ENCODE data around the gene DHX36.

Gene DHX36

DNA sequence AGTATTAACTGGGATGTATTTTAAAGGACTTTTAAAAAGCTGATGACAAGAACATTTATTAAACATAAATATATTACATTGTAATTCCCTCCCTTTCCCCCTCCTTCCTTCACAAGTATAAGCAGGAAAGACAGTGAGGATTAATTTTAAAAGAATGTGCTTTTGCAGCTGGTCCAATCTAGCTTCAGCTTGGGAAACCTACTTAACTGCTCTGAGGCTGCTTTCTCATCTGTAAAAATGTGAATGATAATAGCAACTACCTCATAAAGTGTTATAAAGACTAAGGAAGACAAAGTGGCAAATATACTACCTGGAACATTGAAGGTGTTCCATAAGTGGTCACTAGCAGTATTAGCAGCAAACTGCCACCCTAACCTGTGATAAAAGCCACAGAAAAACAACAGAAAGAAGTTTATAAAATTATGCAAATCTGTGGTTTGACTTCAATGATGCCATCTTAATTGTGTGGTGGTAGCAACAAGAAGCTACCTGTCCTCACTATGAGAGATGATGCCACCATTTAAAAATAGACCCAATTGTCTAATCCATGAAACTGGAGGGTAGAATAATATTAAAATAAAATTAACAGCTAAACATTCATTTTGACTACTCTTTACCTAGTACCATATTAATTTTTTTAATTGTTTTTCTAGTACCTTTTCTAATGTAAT, 20.0 kb downstream of the DHX36 start:
- no peak overlapping the region for H3K4me3 ChIP-seq (ENCODE audit: low read depth, low read length)
- TF ChIP-seq, protein P1, sequence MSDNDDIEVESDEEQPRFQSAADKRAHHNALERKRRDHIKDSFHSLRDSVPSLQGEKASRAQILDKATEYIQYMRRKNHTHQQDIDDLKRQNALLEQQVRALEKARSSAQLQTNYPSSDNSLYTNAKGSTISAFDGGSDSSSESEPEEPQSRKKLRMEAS (IDR thresholded peaks at IDR 0.05; ENCODE audit: low read depth, low read length) = no peak
- TF ChIP-seq MYC (IDR thresholded peaks at IDR 0.05; ENCODE audit: low read depth, low read length) (no peak), POLR2A (IDR thresholded peaks at IDR 0.05; ENCODE audit: extremely low read depth, insufficient read length) (no peak)
- TF ChIP-seq, protein P2, sequence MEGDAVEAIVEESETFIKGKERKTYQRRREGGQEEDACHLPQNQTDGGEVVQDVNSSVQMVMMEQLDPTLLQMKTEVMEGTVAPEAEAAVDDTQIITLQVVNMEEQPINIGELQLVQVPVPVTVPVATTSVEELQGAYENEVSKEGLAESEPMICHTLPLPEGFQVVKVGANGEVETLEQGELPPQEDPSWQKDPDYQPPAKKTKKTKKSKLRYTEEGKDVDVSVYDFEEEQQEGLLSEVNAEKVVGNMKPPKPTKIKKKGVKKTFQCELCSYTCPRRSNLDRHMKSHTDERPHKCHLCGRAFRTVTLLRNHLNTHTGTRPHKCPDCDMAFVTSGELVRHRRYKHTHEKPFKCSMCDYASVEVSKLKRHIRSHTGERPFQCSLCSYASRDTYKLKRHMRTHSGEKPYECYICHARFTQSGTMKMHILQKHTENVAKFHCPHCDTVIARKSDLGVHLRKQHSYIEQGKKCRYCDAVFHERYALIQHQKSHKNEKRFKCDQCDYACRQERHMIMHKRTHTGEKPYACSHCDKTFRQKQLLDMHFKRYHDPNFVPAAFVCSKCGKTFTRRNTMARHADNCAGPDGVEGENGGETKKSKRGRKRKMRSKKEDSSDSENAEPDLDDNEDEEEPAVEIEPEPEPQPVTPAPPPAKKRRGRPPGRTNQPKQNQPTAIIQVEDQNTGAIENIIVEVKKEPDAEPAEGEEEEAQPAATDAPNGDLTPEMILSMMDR (IDR thresholded peaks at IDR 0.05; ENCODE audit: low read depth, low read length) = no peak

DNA sequence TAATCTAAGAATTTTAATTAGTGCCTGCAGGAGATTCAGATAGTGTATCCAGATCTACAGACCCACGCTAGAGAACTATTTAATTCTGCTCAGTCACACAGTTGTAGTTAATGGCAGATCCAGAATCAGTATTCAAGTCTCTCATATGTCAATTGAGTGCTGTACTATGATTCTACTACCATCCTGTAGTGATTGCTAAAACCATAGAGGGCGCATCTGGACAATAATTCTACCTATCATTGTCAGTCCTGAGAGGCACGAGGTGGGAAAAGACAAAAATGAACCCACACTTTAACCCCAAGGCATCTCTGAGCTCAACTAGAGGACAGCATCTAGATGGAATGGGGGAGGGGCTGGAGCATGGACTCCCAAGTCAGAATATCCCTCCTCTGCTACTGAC, 22.7 kb downstream of the DHX36 start:
- TF ChIP-seq, protein P2 (IDR thresholded peaks at IDR 0.05; ENCODE audit: low read depth, low read length) = no peak
- no peak for TF ChIP-seq POLR2A (IDR thresholded peaks at IDR 0.05; ENCODE audit: extremely low read depth, insufficient read length)
- TF ChIP-seq MYC (IDR thresholded peaks at IDR 0.05; ENCODE audit: low read depth, low read length) = no peak
- TF ChIP-seq, protein P1 (IDR thresholded peaks at IDR 0.05; ENCODE audit: low read depth, low read length) = no peak
- DNase-seq (ENCODE audit: low read depth) = no peak
- H3K4me3 ChIP-seq (ENCODE audit: low read depth, low read length) = no peak overlapping the region

More for the DNA sequence above, 20.0 kb downstream of the DHX36 start:
- no peak for DNase-seq (ENCODE audit: low read depth)

DNA sequence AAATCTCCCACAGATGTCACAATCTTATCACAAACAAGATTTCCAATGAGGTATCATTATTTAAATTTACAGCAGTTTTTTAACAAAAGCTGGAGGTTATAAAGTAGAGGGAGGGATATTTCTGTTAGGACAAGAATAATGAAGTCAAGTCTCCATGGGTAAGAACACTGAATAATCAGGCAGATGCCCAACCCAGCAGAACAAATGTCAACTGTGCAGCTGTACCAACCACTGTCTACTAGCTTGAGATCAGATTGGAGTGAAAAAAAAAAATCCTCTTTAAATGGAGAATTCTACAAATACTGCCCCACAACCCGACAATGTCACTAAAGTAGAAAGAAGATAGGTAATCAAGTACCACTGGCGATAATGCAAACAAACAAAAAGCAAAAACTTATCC, 30.3 kb downstream of the DHX36 start:
- TF ChIP-seq MYC (IDR thresholded peaks at IDR 0.05; ENCODE audit: low read depth, low read length) (no peak), POLR2A (IDR thresholded peaks at IDR 0.05; ENCODE audit: extremely low read depth, insufficient read length) (no peak)
- TF ChIP-seq, protein P2 (IDR thresholded peaks at IDR 0.05; ENCODE audit: low read depth, low read length) = no peak
- TF ChIP-seq, protein P1 (IDR thresholded peaks at IDR 0.05; ENCODE audit: low read depth, low read length) = no peak
- no peak overlapping the region for H3K4me3 ChIP-seq (ENCODE audit: low read depth, low read length)
- DNase-seq (ENCODE audit: low read depth) = no peak

DNA sequence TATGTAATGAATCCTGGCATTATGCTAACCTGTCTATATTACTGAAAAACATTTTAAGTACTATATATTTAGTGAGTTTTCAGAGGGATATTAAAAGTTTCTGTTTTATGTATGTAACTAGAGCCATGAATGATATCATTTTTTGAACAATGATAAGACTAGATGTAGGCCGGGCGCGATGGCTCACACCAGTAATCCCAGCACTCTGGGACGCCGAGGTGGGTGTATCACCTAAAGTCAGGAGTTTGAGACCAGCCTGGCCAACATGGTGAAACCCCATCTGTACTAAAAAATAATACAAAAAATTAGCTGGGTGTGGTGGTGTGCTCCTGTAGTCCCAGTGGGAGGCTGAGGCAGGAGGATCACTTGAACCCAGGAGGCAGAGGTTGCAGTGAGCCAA, 34.1 kb downstream of the DHX36 start:
- TF ChIP-seq, protein P1 (IDR thresholded peaks at IDR 0.05; ENCODE audit: low read depth, low read length) = no peak
- TF ChIP-seq POLR2A (IDR thresholded peaks at IDR 0.05; ENCODE audit: extremely low read depth, insufficient read length) (no peak), MYC (IDR thresholded peaks at IDR 0.05; ENCODE audit: low read depth, low read length) (no peak)
- TF ChIP-seq, protein P2 (IDR thresholded peaks at IDR 0.05; ENCODE audit: low read depth, low read length) = no peak
- H3K4me3 ChIP-seq (ENCODE audit: low read depth, low read length) = no peak overlapping the region
- DNase-seq (ENCODE audit: low read depth) = no peak

DNA sequence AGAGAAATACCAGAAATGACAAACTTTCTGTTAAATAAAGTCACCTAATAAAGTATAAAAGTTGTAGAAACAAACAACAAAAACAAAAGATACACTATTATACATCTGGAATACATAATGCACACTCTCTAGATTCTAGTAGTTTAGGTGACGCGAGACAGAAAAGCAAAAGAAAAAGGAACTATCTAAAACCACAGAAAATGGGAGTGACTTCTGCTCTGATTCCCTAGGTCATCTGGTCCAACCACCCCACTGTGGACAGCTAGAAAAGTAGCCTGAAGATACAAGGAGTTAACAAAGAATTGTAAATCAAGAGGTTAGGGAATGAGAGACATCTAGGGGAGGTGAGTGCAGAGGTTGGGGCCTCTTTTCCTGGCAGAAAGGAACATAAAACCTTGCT, 39.1 kb downstream of the DHX36 start:
- no peak overlapping the region for H3K4me3 ChIP-seq (ENCODE audit: low read depth, low read length)
- peak; percentile 50 for DNase-seq (ENCODE audit: low read depth)
- no peak for TF ChIP-seq POLR2A (IDR thresholded peaks at IDR 0.05; ENCODE audit: extremely low read depth, insufficient read length)
- TF ChIP-seq, protein P2 (IDR thresholded peaks at IDR 0.05; ENCODE audit: low read depth, low read length) = no peak
- no peak for TF ChIP-seq MYC (IDR thresholded peaks at IDR 0.05; ENCODE audit: low read depth, low read length)
- TF ChIP-seq, protein P1 (IDR thresholded peaks at IDR 0.05; ENCODE audit: low read depth, low read length) = no peak

Data from NB4 (cell line).